ENCODE results near the gene LRRC75B. TPM values are rescaled to one million over a fixed set of nuclear protein-coding genes. Genes with fewer than 3 reads are reported as not detected.
A peak's percentile ranks its signal among the peaks of the same experiment; 100 is the strongest.

LRRC75B gene
- total and polyA plus RNA-seq, 2 of the 13 experiments (the other 11 are each of a cell fraction or from before 2014, with no cell fraction given): 11.8 to 34.8 TPM

DNA sequence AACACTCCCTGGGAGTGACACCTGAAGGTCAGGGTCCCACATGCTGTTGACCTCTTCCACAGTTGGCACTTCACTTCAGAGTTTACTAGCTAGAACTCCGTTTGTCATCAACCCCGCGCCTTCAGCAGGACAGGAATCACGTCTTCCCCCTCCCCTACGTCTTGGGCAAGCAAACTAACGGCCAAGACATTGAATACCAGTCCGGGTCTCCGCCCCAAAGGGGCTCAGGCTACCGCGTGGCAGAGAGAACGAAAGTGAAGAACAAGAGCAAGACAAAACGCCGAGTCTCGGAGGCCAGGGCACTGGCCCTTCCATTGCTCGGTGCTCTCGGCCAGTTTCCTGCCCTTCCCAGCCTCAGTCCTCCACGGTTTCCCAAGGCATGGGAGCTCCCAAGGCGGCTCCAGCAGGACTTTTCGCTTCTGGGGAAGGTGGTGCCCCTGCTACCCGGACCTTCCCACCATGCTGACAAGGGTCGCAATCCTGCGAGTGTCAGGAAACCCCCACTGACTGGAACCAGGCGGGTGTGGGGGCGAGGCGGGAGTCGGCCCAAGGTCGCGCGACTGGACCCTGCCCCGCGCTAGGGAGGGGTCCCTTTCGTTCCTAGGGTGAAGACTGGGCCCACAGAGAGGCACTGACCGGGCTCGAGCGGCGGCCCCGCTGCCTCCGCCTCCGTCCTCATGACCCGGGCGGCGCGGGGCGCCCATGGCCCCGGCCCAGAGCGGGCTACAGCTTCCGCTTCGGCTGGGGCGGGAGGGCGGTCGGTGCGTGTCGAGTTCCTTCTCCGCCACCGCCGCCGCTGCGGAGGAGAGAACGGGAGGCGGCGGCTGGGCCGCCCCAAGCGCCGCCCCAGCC is 38.3 kb downstream of the LRRC75B start, which contains the start of gene GUCD1 (continued):
- TF ChIP-seq HOXD1 (CRISPR knock-in tag; IDR thresholded peaks at IDR 0.05): peak; percentile 53; the same call in 1 of the 2 replicates
- peak; percentile 64; the same call in 1 of the 2 replicates for TF ChIP-seq ZSCAN21 (CRISPR knock-in tag; IDR thresholded peaks at IDR 0.05; ENCODE audit: borderline replicate concordance)
- 0 out of 2 replicates have a peak, but pooled peaks have one; percentile 20 for TF ChIP-seq ZNF792 (CRISPR knock-in tag; IDR thresholded peaks at IDR 0.05)
- TF ChIP-seq ISL2 (CRISPR knock-in tag; IDR thresholded peaks at IDR 0.05): no peak; the same call in 1 of the 2 replicates
- TF ChIP-seq ZNF280B (CRISPR knock-in tag; IDR thresholded peaks at IDR 0.05; ENCODE audit: borderline replicate concordance): no peak
- no peak for TF ChIP-seq ZNF275 (CRISPR knock-in tag; IDR thresholded peaks at IDR 0.05; ENCODE audit: borderline replicate concordance)
- no peak for TF ChIP-seq HNRNPLL (IDR thresholded peaks at IDR 0.05; ENCODE audit: low read depth, low read length, poor library complexity, severe bottlenecking)
- no peak for TF ChIP-seq ZBTB20 (CRISPR knock-in tag; IDR thresholded peaks at IDR 0.05; ENCODE audit: borderline replicate concordance, low read depth)

Measured in HepG2 (cell line).